AG04450 (cell line): Measurements from ENCODE around the gene OPA3. TPM values are rescaled to one million over a fixed set of nuclear protein-coding genes. Genes with fewer than 3 reads are reported as not detected.

ENCODE experiments used
- CTCF ChIA-PET: fragments of 300-600, 350-600 bp; formaldehyde crosslinking; extraction: SDS; loops from one replicate; lab custom pipeline; 2022; ENCODE audit warnings: antibody characterized with exemption, inconsistent platforms; lab: Charles Lee
- POLR2A ChIA-PET: fragments of 350-600 bp; formaldehyde crosslinking; extraction: SDS; loops from one replicate; lab custom pipeline; 2021; ENCODE audit warnings: antibody characterized with exemption, inconsistent platforms; lab: Yijun Ruan, JAX
- DNase-seq: peaks from one replicate; pipeline ENCODE4 v3.0.0-alpha.2; 2011; ENCODE audit warnings: low read depth, low spot score
- H3K27ac ChIP-seq: one replicate; pipeline ENCODE4 v1.5.1; 2012; ENCODE audit warnings: low read depth, low read length, control low read depth
- H3K27me3 ChIP-seq: one replicate; pipeline ENCODE4 v1.6.0; 2012; ENCODE audit warnings: low read length; ENCODE audit not compliant: control insufficient read depth, insufficient read depth
- H3K4me3 ChIP-seq: 2 replicates; pipeline ENCODE4 v1.5.1; 2011; ENCODE audit warnings: mild to moderate bottlenecking, low read depth, low read length, control low read depth
- H3K9me3 ChIP-seq: 2 replicates; pipeline ENCODE4 v1.5.1; 2012; ENCODE audit warnings: low read length; ENCODE audit not compliant: control insufficient read depth, insufficient read depth
- CTCF ChIP-seq: IDR thresholded peaks from 2 replicates; pipeline ENCODE4 v1.5.1; 2011; ENCODE audit warnings: low read depth, low read length, control low read depth, inconsistent platforms
- polyA plus RNA-seq: library from polyadenylated mRNA; depleted of rRNA; stranded (reverse); fragments of >200 nt; gene quantifications from 2 replicates; pipeline ENCODE4 v1.2.3, GENCODE V29; 2011

The OPA3 gene
- polyA plus RNA-seq, 1 experiment: 12.2 TPM

- Histone ChIP-seq H3K27me3 (no peaks in the 10 kb centered on the region), H3K27ac (peak overlapping the region; percentile 87), H3K9me3 (no peaks in the 10 kb centered on the region; the same call in 1 of the 2 replicates), H3K4me3 (peak overlapping the region; percentile 95)
- DNase-seq: no peak
- ChIA-PET CTCF (interaction anchor here (2.6 kb wide), 1 partner anchor 21 kb away, joined by 13 read pairs; no protein-coding TSS in a partner anchor), POLR2A (interaction anchor here (0.6 kb wide), 1 partner anchor 25 kb away, joined by 10 read pairs; no protein-coding TSS in a partner anchor)
- TF ChIP-seq CTCF: no peak
Observed at GRCh38 chr19:45505996-45506245, 78.7 kb downstream of the OPA3 start.

- no peak for TF ChIP-seq CTCF
- H3K27ac ChIP-seq: peak overlapping the region; percentile 87
- H3K9me3 ChIP-seq: no peaks in the 10 kb centered on the region; the same call in 1 of the 2 replicates
- ChIA-PET POLR2A (interaction anchor here (0.6 kb wide), 1 partner anchor 25 kb away, joined by 10 read pairs; no protein-coding TSS in a partner anchor), CTCF (interaction anchor here (0.9 to 2.6 kb wide), 3 partner anchors 11 to 27 kb away, joined by 5 to 13 read pairs (median 7); no protein-coding TSS in a partner anchor)
- no peak for DNase-seq
- no peaks in the 10 kb centered on the region for H3K27me3 ChIP-seq
- no peak overlapping the region for H3K4me3 ChIP-seq
Observed at GRCh38 chr19:45505151-45505995, 79.2 kb downstream of the OPA3 start.

GRCh38 chr19:45503909-45504308, 80.7 kb downstream of the OPA3 start:
- no peak overlapping the region for H3K4me3 ChIP-seq
- no peak for DNase-seq
- H3K27me3 ChIP-seq: peaks cover 4% of the 10 kb centered on the region
- TF ChIP-seq CTCF: no peak
- POLR2A ChIA-PET: no interaction called here
- CTCF ChIA-PET: interaction anchor here (1.8 to 2.6 kb wide), 2 partner anchors 19 to 25 kb away, joined by 7 to 13 read pairs; no protein-coding TSS in a partner anchor
- H3K27ac ChIP-seq: no peak overlapping the region
- peaks cover 3% of the 10 kb centered on the region; the same call in 1 of the 2 replicates for H3K9me3 ChIP-seq

- POLR2A ChIA-PET: no interaction called here
- Histone ChIP-seq H3K27me3 (peaks cover 4% of the 10 kb centered on the region), H3K9me3 (peaks cover 3% of the 10 kb centered on the region; the same call in 1 of the 2 replicates), H3K27ac (no peak overlapping the region), H3K4me3 (no peak overlapping the region)
- no peak for DNase-seq
- CTCF ChIA-PET: interaction anchor here (1.3 kb wide), 1 partner anchor 63 kb away, joined by 3 read pairs; no protein-coding TSS in a partner anchor
- no peak for TF ChIP-seq CTCF
Observed at GRCh38 chr19:45502111-45502510, 82.5 kb downstream of the OPA3 start.

GRCh38 chr19:45501730-45502014, 82.9 kb downstream of the OPA3 start:
- POLR2A ChIA-PET: no interaction called here
- H3K4me3 ChIP-seq: no peak overlapping the region
- DNase-seq: no peak
- CTCF ChIA-PET: no interaction called here
- H3K27me3 ChIP-seq: peaks cover 4% of the 10 kb centered on the region
- no peak overlapping the region for H3K27ac ChIP-seq
- TF ChIP-seq CTCF: no peak
- H3K9me3 ChIP-seq: peaks cover 3% of the 10 kb centered on the region; the same call in 1 of the 2 replicates
